LoVo (cell line): ENCODE measurements around the gene RANBP10.

Source experiments
- DNase-seq: peaks from one replicate; pipeline ENCODE4 v3.0.0-alpha.2; 2016; ENCODE audit warnings: low spot score

The RANBP10 gene

DNA sequence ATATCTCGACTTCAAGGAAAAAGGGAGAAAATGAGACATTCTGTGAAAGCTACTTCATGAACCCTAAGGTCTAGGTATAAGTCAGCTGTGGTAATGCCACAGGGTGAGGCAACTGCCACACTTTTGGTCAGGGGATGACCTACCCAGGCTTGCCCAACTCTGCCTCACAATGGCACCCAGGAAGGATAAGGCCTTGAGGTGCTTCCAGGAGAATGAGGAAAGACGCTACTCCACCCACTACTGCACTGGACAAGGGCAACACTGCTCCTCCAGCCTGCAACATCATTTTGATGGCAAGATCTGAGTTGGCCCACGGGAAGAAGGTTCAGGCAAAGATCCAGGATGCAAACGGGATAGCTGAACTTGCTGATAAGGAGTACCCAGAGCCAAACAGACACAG lies 65.2 kb downstream of the RANBP10 start:
- no peak for DNase-seq

DNA sequence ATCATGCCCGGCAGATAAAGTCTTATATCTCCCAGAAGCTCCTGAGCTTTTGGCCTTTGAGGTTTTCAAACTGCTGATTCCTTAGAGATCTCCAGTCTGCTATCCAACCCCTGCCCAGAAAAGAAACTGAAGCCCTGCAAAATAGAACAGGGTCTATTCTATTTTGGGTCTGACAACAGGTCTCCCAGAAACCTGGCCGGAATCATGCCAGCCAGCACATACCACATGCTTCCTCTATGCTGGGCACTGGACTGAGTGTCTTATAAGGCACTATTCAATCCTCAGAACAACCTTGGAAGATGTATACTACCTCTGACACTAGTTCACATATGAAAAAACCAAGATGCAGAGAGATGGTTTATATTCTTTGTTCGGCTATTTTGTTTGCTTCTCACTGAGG lies 66.0 kb downstream of the RANBP10 start:
- no peak for DNase-seq

DNA sequence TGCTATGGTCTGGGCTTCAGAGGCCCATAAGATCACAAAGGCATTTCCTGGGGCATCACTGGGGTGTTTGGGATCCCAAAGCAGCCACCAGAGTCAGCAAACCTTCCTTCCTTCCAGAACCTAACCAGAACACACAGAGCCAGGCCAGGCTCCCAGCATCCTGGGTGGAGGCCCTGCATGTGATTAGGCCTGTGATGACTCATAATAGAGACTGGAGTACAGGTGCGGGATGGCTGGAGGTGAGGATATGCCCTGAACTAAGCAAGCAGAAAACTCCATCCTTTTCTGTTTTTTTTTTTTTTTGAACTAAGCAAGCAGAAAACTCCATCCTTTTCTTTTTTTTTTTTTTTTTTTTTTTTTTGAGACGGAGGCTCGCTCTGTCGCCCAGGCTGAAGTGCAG lies 69.5 kb downstream of the RANBP10 start:
- no peak for DNase-seq

DNA sequence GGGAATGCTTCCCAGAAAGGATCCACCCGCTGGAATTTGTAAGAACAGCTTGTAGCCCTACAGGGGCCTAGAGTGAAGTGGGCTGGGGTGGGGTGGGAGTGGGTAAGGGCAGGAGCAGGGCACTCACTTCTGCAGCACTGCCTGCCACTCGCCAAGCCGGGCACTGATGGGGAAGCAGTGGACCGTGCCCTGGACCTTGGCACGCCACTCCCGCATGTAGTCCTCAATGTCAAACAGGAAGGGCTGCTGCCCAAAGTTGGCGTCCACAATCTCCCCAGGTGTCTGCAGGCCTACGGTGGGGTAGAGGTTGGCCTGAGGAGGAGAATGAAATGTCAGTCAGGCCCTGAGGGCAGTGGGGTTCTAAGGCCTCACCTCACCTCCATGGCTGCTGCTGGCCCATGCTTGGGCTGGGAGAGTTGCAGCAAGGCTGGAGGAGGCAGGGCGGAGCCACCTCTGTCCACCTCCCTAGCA lies 71.6 kb downstream of the RANBP10 start:
- no peak for DNase-seq

DNA sequence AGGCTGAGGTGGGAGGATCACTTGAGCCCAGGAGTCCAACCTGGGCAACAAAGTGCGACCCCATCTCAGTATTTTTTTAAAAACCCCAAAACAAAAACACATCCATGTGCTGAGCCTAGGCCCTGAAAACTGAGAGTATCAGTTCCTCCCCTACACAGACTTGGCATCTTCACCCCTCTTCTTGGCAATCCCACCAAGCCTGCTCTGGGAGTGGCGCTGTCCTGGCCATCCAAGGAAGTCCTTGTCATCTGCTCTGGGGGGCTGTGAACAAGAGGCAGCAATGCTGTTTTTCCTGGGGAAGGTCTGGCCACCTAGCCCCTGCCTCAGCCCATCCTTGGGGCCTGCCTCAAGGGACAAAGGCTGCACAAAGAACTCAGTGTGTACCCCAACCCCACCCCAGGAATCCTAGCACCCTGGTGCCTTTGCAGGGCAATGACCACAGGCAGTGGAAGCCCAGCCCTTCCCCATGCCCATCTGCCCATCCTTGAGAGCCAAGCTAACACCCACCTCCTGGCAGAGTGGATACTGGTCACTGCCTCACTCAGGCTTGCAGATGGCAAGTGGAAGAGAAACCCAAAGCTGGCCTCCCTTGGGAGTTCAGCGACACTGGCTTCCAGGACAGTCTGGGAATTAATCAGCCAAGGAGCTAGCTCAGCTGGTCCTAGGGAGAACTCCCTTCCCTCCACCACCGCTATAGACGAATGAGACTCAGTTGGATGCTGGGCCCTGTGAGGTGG lies 72.5 kb downstream of the RANBP10 start:
- no peak for DNase-seq

DNA sequence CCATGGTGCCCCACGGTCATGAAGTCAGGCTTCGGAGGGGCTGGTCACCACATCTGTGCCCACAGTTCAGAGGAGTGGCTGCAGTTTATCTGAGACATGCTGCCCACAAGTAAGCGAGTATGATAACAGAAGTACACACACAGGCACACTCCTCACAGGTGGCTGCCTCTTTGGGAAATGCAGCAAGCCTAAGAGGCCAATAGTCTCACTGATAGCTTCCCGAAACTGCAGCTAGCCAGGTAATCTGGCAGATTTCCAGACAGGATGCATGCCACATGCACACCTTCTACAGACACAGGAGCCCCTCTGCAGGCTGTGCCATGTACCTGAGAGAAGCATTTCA lies 74.6 kb downstream of the RANBP10 start:
- DNase-seq, result no peak

DNA sequence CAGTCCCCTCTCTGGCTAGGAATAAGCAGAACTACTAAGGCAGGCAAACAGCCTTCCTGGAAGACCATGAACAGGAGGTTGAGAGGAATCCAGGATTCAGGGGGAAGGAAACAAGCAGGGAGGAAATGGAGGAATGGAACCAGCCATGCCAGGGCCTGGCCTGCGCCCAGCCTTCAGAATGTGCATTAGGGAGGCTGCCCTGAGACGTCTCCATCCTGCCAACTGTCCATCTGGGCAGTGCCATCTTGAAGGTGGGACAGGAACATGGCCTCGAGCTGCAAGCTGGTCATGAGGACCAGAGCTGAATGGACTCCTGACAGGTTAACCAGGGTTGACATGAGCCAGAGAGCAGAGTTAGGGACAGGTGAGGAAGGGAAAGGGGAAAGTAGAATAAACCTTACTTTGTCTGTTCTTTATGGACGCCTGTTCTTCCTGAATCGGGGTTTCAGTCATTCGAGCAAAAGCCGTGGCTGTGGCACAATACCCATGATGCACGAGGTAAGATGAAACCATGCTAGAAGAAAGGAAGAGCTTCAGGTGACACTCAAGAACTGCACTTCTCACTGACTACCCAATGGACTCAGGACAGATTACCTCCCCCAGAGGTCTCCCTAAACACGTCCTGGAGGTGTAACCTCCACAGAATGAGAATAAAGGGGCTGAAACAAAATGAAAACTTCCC lies 75.1 kb downstream of the RANBP10 start:
- no peak for DNase-seq

DNA sequence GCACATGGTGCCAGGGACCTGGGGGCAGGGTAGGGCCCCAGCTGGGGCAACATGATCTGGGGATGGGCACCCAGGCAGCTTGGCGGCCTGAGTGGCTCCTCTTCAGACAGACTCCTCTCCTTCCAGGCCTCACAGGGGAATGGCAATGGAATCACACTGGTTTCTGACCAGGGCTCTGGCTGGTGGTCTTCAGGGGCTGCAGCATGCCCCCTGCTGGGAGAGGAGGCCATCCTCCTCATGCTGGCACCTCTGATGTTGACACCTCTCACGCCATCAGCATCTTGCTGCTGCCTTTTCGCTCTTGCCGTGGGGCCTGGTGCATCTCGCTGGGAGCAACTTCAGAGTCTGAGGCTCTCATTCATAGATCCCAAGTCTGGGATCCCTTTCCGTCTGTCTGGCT lies 76.0 kb downstream of the RANBP10 start:
- DNase-seq, result no peak

DNA sequence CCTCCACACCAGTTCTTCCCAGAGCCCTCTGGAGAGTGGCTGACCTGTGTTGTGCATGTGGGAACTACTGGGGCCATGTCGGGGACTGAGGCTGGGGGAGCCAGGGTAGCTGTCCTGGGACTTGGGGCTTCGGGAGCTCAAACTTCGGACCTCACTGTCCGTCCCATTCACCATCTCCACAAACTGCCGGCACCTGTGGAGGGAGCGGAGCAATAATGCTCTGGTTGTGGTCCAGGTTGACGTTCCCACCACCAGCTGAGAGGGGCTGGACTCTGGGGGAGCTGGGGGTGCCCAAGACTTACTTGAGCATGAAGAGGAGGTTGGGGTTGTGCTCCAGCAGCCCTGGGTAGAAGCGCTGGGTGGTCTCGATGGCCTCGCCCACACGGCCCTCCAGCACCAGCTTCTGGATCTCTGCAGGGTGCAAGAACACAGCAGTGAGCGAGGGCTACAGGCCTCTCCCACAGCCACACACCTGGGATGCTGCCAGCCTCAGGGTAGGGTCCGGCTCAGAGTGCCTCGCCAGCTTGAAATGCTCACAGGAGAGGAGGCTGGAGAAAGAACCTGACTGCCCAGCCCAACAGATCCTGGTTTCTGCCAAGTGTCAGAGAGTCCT lies 76.6 kb downstream of the RANBP10 start:
- DNase-seq, result no peak

DNA sequence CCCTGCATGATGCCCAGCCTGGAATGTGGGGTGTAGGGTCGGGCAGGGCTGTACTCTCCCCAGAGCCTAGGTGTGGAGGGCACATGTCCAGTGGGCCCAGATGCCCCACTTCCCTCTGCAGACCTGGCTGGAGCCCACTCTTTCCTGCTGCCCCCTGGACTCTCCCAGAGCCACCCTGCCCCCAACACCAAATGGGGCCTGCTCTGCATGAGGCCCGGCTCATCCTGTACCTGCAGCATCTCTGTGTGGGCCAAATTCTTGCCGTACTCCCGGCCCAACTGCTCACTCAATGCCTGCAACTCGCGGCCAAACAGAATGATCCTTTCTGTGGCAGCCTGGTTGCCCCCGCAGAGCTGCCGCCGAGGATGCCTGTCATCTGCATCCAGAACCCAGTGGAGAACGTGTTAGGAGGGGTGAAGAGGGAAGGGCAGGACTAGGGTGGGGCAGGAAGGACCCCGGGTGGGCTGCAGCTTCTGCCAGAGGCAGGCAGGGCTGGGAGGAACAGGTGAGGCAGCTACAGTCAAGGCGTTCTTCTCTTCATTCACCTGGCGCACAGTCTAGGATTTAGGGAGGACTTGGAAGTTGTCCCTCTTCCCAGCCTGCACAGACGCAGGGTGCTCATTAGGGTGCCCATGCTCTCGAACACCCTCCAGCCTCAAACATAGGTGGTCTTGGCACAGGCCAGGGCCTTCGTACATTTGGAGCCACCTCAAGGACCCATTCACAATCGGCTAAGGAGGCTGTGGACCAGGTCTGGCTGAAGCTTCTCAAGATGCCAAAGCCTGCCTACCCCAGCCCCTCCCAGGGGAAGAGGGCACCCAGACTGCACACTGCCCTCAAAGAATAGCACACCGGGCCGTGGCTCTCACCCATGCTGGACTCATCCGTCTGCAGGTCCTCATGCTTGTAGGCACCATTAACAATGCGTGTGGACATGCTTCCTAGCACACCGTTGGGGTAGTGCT lies 78.6 kb downstream of the RANBP10 start:
- no peak for DNase-seq

DNA sequence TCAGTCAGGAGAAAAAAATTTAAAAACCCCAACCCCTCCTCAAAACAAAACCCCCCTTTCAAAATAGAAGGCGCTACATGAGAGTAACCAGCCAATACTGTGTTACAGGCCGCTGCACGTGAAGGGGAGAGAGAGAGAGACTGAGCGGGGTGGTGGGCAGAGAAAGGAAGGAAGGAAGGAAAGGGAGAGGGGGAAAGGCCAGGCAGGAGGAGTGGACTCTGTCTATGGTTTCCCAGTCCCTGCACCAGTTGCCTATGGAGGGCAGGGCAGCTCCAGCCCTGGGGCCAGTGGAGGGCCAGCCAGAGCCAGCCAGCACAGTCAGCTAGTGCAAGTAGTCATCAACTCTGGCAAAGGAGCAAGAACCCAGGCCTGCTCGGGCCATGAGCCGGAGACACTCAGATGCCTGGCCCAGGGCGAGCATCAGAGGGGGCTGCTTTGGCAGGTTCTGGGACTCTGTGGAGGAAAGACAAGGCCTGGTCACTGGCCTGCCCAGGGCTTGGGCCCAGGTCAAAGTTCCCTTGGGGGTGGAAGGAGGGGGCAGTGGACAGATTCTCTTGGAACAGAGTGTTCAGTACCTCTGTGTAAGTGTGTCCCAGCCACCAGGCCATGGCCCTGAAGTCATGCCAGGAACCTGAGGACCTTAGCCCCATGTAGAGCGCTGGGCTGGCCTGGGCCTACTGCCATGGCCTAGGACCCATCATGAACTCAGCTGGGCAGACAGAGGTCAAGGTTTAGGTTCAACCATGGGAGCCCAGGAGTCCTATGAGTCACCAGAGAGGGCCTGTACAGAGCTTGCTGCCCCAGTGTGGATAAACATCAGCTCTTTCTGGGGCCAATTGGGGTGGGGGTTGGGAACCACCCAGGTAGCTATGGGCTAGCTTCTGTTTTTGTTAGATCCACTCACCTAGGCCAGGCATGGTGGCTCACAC lies 80.0 kb downstream of the RANBP10 start:
- DNase-seq, result no peak

DNA sequence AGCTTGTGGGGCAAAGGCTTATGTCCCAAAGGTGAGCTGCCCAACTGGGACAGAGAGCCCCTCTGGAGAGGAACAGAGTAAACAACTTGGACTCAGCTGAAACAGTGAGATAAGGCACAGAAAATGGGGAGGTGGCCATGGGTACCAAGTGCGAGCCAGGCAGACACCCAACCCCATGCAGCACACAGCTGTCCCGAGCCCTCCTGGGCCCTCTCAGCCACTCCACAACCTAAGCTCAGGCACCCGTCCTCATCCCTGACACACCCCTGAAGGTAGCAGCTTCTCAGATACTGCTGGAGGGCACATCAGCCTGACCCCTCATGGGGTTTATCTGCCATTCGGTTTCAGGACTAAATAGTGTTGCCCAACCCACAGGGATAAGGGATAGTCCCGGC lies 82.5 kb downstream of the RANBP10 start:
- no peak for DNase-seq

DNA sequence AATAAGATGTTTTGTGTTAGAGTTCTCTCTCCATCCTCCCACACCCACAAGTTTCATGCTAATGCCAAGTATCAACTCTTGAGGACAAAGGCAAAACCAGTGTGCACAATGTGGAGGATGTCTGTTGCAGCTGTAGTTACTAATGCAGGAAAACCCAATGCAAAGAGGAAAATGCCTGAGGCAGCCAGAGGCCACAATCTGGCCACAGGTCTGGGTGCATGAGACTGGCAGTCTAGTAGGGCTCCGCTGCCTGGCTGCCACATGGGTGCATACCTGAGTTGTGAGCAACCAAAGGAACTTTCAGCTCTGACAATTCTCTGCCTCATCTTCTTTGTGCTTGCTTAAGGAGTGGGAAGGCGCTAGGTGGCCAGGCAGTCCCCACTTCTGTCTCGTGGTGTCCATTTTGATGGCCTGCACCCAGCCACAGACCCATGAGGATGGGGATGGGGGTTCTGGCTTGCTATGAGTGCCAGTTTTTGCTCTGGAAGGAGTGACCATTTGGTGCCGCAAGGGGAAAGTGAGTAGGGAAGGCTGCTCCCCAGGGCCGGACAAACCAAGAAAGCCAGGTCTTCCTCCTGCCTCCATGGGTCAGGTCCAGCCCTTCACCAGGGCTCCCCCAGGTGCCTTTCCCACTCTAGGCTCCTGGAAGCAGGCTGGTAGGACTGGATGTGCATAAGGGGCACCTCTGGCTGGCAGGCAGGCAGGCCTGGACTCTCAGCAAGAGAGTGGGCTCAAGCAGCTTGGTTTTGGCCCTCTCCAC lies 83.0 kb downstream of the RANBP10 start:
- no peak for DNase-seq

DNA sequence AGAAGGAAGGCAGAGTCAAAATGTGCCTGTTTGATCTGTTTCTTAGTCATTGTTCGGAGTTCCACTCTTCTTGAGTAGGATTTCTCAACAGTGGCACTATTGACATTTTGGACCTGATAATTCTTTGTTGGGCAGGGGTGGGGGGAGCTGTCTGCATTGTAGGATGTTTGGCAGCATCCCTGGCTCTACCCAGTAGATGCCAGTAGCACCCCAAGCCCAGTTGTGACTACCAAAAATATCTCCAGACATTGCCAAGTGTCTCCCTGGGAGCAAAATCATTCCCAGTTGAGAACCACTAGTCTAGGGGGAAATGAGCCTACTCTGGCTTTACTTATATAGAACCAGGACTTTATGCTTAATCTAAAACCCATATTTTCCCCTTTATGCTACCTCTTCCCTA lies 86.1 kb downstream of the RANBP10 start:
- no peak for DNase-seq

DNA sequence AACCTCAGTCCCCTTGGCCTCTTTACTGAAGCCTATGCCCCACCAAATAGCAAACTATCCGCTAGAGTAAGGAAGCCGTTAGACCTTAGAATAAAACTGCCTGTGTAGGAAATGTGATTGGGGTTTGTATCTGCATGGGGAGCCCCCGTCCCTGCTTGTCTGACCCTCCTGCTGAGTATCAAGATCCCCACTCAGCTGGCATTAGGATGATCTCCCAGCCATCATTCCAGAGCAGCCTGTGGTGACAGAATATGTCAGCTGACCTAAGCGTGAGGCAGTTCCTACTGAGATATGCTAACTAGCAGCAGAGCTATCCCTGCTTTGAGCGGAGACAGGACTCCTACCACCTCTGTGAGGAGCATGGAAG lies 86.6 kb downstream of the RANBP10 start:
- peak; percentile 46 for DNase-seq

DNA sequence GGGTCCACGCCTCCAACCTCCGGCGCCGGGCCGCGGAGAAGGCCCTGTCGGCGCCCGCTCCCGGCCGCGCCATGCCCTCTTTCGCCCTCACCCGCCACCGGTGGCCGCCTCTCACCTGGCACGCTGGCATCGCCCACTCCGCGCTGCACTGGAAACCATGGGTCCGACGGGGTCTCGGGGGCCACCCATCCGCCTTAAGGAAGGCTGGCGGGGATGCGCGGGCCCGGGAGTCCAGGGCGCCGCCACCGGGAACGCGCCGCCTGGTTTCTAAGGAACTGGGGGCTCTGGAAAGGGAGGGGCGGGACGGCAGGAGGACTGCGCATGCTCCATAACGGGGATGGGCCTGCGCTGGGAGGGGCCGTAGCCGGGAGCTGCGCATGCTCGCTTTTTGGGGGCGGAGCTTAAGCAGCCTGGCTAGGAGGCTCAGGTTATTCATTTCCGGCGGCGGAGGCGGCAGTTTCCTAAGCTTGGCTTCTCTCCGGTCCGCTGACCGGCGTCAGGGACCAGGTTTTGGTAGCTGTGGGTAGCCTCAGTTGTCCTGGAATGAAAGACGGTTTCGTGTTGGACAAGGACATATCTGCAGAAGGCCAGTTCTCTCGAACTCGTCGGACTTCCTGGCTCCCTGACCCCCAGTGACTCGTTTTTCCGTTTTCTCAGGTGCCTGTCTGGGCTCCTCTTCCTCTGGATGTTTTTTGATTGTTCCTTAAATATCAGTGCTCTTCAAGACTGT lies 87.1 kb downstream of the RANBP10 start, which contains the start of gene GFOD2:
TSS of gene GFOD2 (minus strand) at position 269 of the 730 bp plus-strand sequence. CDS start 33,601 bp downstream, outside the sequence.
- peak; percentile 95 for DNase-seq

DNA sequence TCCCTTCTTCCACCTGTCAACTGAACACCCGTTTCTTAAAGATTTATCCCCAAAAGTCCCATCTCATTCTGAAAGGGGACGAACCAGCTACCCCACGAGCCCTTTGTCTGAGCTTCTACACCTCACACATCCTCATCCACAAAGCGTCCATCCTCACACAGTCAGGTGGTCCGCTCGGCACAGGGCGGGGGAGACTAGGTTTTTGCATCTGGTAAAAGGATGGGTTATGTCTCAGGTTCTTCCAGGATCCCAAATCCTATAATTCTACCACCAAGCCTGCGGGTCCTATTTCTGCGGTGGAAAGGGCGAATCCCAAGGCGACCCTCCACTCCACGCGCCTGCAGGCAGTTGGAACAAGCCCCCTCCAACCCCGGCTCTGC lies 87.7 kb downstream of the RANBP10 start:
- DNase-seq, result no peak

DNA sequence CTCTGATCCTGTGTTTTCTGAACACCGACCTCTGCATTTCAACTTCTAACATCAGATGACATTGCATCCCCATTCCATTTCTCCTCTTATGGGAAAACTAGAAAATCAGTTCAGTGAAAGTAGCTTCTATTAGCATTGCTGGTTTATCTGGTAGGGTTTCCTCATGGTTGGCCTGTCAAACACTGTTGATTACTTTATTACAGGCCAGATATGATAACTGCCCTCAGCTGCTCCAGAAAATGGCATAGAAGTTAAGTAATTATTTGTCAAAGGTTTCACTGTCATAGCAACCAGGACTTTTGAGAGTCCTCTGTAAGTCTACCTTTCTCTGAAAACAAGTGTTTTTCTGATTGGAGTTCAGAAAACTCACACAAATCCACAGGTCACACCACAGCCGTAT lies 90.3 kb downstream of the RANBP10 start:
- no peak for DNase-seq

DNA sequence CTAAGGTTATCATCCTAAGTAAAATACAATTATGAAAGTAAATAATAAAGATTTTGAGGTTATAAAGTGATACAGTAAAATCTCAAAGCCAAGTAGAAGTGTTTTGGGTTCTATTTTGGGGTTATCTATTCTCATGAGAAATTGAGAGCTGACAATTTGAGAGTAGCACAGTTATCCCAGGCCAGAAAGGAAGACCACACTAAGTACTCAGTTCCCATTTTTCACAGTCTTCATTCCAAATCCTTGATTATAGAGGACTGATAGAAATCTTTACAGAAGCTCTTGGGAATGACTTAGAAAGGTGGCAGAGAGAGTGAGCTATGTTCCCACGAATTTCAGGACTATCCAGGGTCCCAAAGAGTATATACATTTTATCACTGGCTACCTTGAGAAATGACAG lies 91.8 kb downstream of the RANBP10 start:
- DNase-seq, result no peak
